B cell (primary cell): Measurements from ENCODE around the gene MCRS1. TPM values are rescaled to one million over a fixed set of nuclear protein-coding genes. Genes with fewer than 3 reads are reported as not detected.

ENCODE experiments used
- ATAC-seq: fragments of 200-7000 bp; cut with Tn5 transposase; one replicate; pipeline ENCODE4 v1.10.0; 2021; ENCODE audit warnings: low read depth, mild to moderate bottlenecking, moderate number of reproducible peaks, moderate library complexity
- CTCF ChIA-PET: fragments of 350-600 bp; sonication (Branson Sonifier 250); formaldehyde crosslinking; loops from one replicate; lab custom pipeline; 2021; ENCODE audit warnings: antibody characterized with exemption, inconsistent platforms; lab: Charles Lee
- POLR2A ChIA-PET: fragments of 350-600 bp; sonication (Branson Sonifier 250); formaldehyde crosslinking; loops from one replicate; lab custom pipeline; 2021; ENCODE audit warnings: antibody characterized with exemption; lab: Charles Lee
- DNase-seq: peaks from one replicate; pipeline ENCODE4 v3.0.0; 2013
- H2AFZ ChIP-seq: 2 replicates; pipeline ENCODE4 v1.6.1; 2012; ENCODE audit warnings: mild to moderate bottlenecking, low read depth, low read length; ENCODE audit not compliant: insufficient read depth, poor library complexity, severe bottlenecking
- H3K27ac ChIP-seq, 2 donors: 1 replicate in 1 of 2; 2 replicates in 1 of 2; pipeline ENCODE4 v1.5.1; 2012 to 2013; ENCODE audit warnings: low read length in 2 of 2, mild to moderate bottlenecking in 2 of 2, moderate library complexity in 1 of 2
- H3K27me3 ChIP-seq, 4 experiments: fragments of 200-600 bp in 1 of 4; sonication (generic) in 1 of 4; replicated peaks in 1 of 4; 1 replicate in 2 of 4; 2 replicates in 2 of 4; pipeline versions ENCODE4 v1.6.1 to v1.7.0; 2013 to 2016; ENCODE audit warnings: low read length in 3 of 4, mild to moderate bottlenecking in 2 of 4, mixed read lengths in 1 of 4, moderate library complexity in 1 of 4; ENCODE audit not compliant: insufficient read depth in 4 of 4, control insufficient read depth in 3 of 4; ENCODE audit errors: control extremely low read depth in 1 of 4
- H3K36me3 ChIP-seq, 2 experiments: replicated peaks in 1 of 2; 1 replicate in 1 of 2; 2 replicates in 1 of 2; pipeline versions ENCODE4 v1.6.1 to v1.7.1; 2013; ENCODE audit warnings: low read length in 1 of 2; ENCODE audit not compliant: insufficient read depth in 2 of 2, control insufficient read depth in 1 of 2; ENCODE audit errors: control extremely low read depth in 1 of 2, extremely low read depth in 1 of 2
- H3K4me1 ChIP-seq, 2 donors: fragments of 200-600 bp in 1 of 2; sonication (generic) in 1 of 2; 1 replicate in 1 of 2; 2 replicates in 1 of 2; pipeline versions ENCODE4 v1.5.1 to v1.6.1; 2013 to 2017; ENCODE audit warnings: low read length in 2 of 2; ENCODE audit not compliant: control insufficient read depth in 2 of 2, insufficient read depth in 2 of 2
- H3K4me2 ChIP-seq: replicated peaks from 2 replicates; pipeline ENCODE3; 2012; ENCODE audit warnings: mild to moderate bottlenecking, low read depth, low read length; ENCODE audit not compliant: poor library complexity, severe bottlenecking
- H3K4me3 ChIP-seq, 5 experiments: fragments of 200-600 bp in 1 of 5; sonication (generic) in 1 of 5; 1 replicate in 3 of 5; 2 replicates in 2 of 5; pipeline versions ENCODE4 v1.5.1 to v1.7.0; 2011 to 2016; ENCODE audit warnings: low read length in 4 of 5, mild to moderate bottlenecking in 4 of 5, low read depth in 2 of 5, control low read depth in 1 of 5, moderate library complexity in 1 of 5; ENCODE audit not compliant: insufficient read depth in 1 of 5; ENCODE audit errors: control extremely low read depth in 1 of 5, extremely low read depth in 1 of 5
- H3K79me2 ChIP-seq: fragments of 200-600 bp; sonication (generic); one replicate; pipeline ENCODE4 v1.6.0; 2016; ENCODE audit warnings: low read length; ENCODE audit not compliant: control insufficient read depth, insufficient read depth
- H3K9ac ChIP-seq: fragments of 200-600 bp; sonication (generic); 2 replicates; pipeline ENCODE4 v1.6.1; 2017; ENCODE audit warnings: mild to moderate bottlenecking, low read length, moderate library complexity
- H3K9me3 ChIP-seq, 3 donors: one replicate each; pipeline versions ENCODE4 v1.6.1 to v1.7.1; 2013; ENCODE audit warnings: low read length in 2 of 3; ENCODE audit not compliant: control insufficient read depth in 2 of 3, insufficient read depth in 1 of 3; ENCODE audit errors: control extremely low read depth in 1 of 3
- H4K20me1 ChIP-seq: 2 replicates; pipeline ENCODE4 v1.6.0; 2012; ENCODE audit warnings: mild to moderate bottlenecking, low read length; ENCODE audit not compliant: insufficient read depth, control insufficient read depth, poor library complexity, severe bottlenecking
- H3K27ac Mint-ChIP-seq: one replicate; pipeline ENCODE4 v1.8.0; 2021; ENCODE audit warnings: mixed read lengths
- H3K27me3 Mint-ChIP-seq: one replicate; pipeline ENCODE4 v1.8.0; 2021; ENCODE audit warnings: mixed read lengths
- H3K4me1 Mint-ChIP-seq: one replicate; pipeline ENCODE4 v1.8.0; 2021; ENCODE audit warnings: mixed read lengths
- H3K4me3 Mint-ChIP-seq: one replicate; pipeline ENCODE4 v1.8.0; 2021; ENCODE audit warnings: mixed read lengths
- H3K9me3 Mint-ChIP-seq: one replicate; pipeline ENCODE4 v1.8.0; 2022; ENCODE audit warnings: mixed read lengths; ENCODE audit not compliant: insufficient read depth
- CTCF ChIP-seq: fragments of 200-600 bp; IDR thresholded peaks from one replicate; pipeline ENCODE4 v1.8.0; 2022; ENCODE audit warnings: antibody characterized with exemption, mild to moderate bottlenecking
- EZH2 ChIP-seq: IDR thresholded peaks from 2 replicates; pipeline ENCODE4 v1.6.1; 2012; ENCODE audit warnings: borderline replicate concordance, low read depth, mild to moderate bottlenecking, moderate library complexity, low read length; ENCODE audit not compliant: insufficient read depth, poor library complexity, severe bottlenecking
- WGBS: methylation state at CpG from one replicate; pipeline ENCODE4 v1.1.5; 2013; ENCODE audit warnings: missing lambda C conversion rate; ENCODE audit not compliant: insufficient coverage; 5-methylcytosine and 5-hydroxymethylcytosine counted together
- intact Hi-C: fragments of 100-400 bp; cut with micrococcal nuclease; formaldehyde crosslinking; loops from one replicate; pipeline ENCODE4 v1.10.0; 2022
- polyA plus RNA-seq: library from polyadenylated mRNA; depleted of rRNA; stranded (reverse); fragments of >200 nt; gene quantifications from 2 replicates; pipeline ENCODE4 v1.2.3, GENCODE V29; 2012
- total RNA-seq, 2 donors: library from RNA; stranded (reverse); fragments of 120-200 nt in 1 of 2; gene quantifications; 1 replicate in 1 of 2; 2 replicates in 1 of 2; pipeline versions ENCODE4 v1.2.3 to v1.2.4, GENCODE V29; 2013 to 2022

The MCRS1 gene
- total and polyA plus RNA-seq, 2 donors (not counting 1 experiment from before 2014, with no cell fraction given): 81.1 to 107 TPM

- 100% methylated on average over 2 of the region's 4 CpGs for WGBS
- no peaks in the 10 kb centered on the region for H4K20me1 ChIP-seq
These were observed 46.6 kb downstream of the MCRS1 start for GRCh38 chr12:49521389-49521788.

GRCh38 chr12:49519574-49519936 is 48.4 kb downstream of the MCRS1 start:
- Histone ChIP-seq H3K27me3 (no peaks in the 10 kb centered on the region), H4K20me1 (no peaks in the 10 kb centered on the region), H3K79me2 (no peaks in the 10 kb centered on the region), H3K9ac (no peak overlapping the region), H2AFZ (no peak overlapping the region), H3K9me3 (no peaks in the 10 kb centered on the region), H3K27ac (no peak overlapping the region), H3K4me2 (no peak overlapping the region), H3K4me1 (peaks cover 3 to 10% of the 10 kb centered on the region in 2 donors), H3K36me3 (peaks cover 0 to 8% of the 10 kb centered on the region in 2 experiments), H3K4me3 (no peak overlapping the region)
- intact Hi-C loops: no loop called here
- ATAC-seq (no peak), DNase-seq (no peak)
- peaks cover 12% of the 10 kb centered on the region for H3K4me1 Mint-ChIP-seq
- ChIA-PET POLR2A (no interaction called here), CTCF (interaction anchor here (15.7 kb wide), 1 partner anchor 163 kb away, joined by 729 read pairs; the partner anchor contains the start of genes DNAJC22 and SPATS2)
- H3K9me3 Mint-ChIP-seq: no peaks in the 10 kb centered on the region
- WGBS: 98% methylated on average over 5 of the region's 5 CpGs
- H3K27me3 Mint-ChIP-seq: no peaks in the 10 kb centered on the region
- no peak overlapping the region for H3K4me3 Mint-ChIP-seq
- no peak for TF ChIP-seq CTCF
- no peak for TF ChIP-seq EZH2
- no peak overlapping the region for H3K27ac Mint-ChIP-seq

More at GRCh38 chr12:49521389-49521788, 46.6 kb downstream of the MCRS1 start:
- H3K4me1 ChIP-seq: peaks cover 3 to 10% of the 10 kb centered on the region in 2 donors
- H3K79me2 ChIP-seq: no peaks in the 10 kb centered on the region
- Mint-ChIP-seq H3K27me3 (no peaks in the 10 kb centered on the region), H3K4me3 (no peak overlapping the region), H3K9me3 (no peaks in the 10 kb centered on the region), H3K27ac (no peak overlapping the region), H3K4me1 (peaks cover 12% of the 10 kb centered on the region)
- intact Hi-C loops: no loop called here
- H3K27me3 ChIP-seq: no peaks in the 10 kb centered on the region
- TF ChIP-seq EZH2 (no peak), CTCF (no peak)
- H3K9ac ChIP-seq: no peak overlapping the region
- POLR2A ChIA-PET: no interaction called here
- no peak for ATAC-seq
- H3K4me3 ChIP-seq: no peak overlapping the region
- no peak for DNase-seq
- H3K4me2 ChIP-seq: no peak overlapping the region
- CTCF ChIA-PET: interaction anchor here (15.7 kb wide), 1 partner anchor 165 kb away, joined by 729 read pairs; the partner anchor contains the start of genes DNAJC22 and SPATS2
- no peak overlapping the region for H3K27ac ChIP-seq
- H2AFZ ChIP-seq: no peak overlapping the region
- peaks cover 3 to 22% of the 10 kb centered on the region in 2 experiments for H3K36me3 ChIP-seq
- H3K9me3 ChIP-seq: no peaks in the 10 kb centered on the region
